Muscle of arm (tissue), 14 donors: ENCODE results near the gene S100A11. TPM values are rescaled to one million over a fixed set of nuclear protein-coding genes. Genes with fewer than 3 reads are reported as not detected.
A peak's percentile ranks its signal among the peaks of the same experiment; 100 is the strongest.
"Not testable (repeated sequence)": the region's sequence is repeated elsewhere in the genome, so short reads cannot be mapped to it uniquely, and the experiment has no call there.

Source experiments
- DNase-seq: peaks from one replicate; pipeline ENCODE4 v3.0.0-alpha.2; 2013
- long read RNA-seq, 11 donors: transcript quantifications; one replicate each; lab custom pipeline, GENCODE V29; 2026
- polyA plus RNA-seq, 12 donors: library from polyadenylated mRNA; unstranded; fragments of 120-200 nt; gene quantifications; one replicate each; pipeline ENCODE4 v1.2.1, GENCODE V29; 2013; ENCODE audit not compliant: insufficient read length in 12 of 12

The S100A11 gene
- polyA plus RNA-seq = 100 to 1,000 TPM in 11 of 12 donors, not detected in 1; 136 to 469 (median 213) TPM
- long read RNA-seq, donor 1, transcript S100A11-201 (3 exons, 594 nt) = major isoform, 287 of 311 reads
- long read RNA-seq, donor 1, partial matches to known transcripts = 24 of 311 reads
- long read RNA-seq, donor 1, other reads (novel, unspliced or antisense) = 0 of 311 reads
- long read RNA-seq, donor 2, transcript S100A11-201 (3 exons, 594 nt) = major isoform, 143 of 159 reads
- long read RNA-seq, donor 2, partial matches to known transcripts = 11 of 159 reads
- long read RNA-seq, donor 2, other reads (novel, unspliced or antisense) = 5 of 159 reads
- long read RNA-seq, donor 3, transcript S100A11-201 (3 exons, 594 nt) = major isoform, 55 of 55 reads
- long read RNA-seq, donor 3, partial matches to known transcripts = 0 of 55 reads
- long read RNA-seq, donor 3, other reads (novel, unspliced or antisense) = 0 of 55 reads
- long read RNA-seq, donor 4, transcript S100A11-201 (3 exons, 594 nt) = major isoform, 56 of 67 reads
- long read RNA-seq, donor 4, partial matches to known transcripts = 11 of 67 reads
- long read RNA-seq, donor 4, other reads (novel, unspliced or antisense) = 0 of 67 reads
- long read RNA-seq, donor 5, transcript S100A11-201 (3 exons, 594 nt) = major isoform, 102 of 117 reads
- long read RNA-seq, donor 5, partial matches to known transcripts = 15 of 117 reads
- long read RNA-seq, donor 5, other reads (novel, unspliced or antisense) = 0 of 117 reads
- long read RNA-seq, donor 6, transcript S100A11-201 (3 exons, 594 nt) = major isoform, 92 of 103 reads
- long read RNA-seq, donor 6, partial matches to known transcripts = 11 of 103 reads
- long read RNA-seq, donor 6, other reads (novel, unspliced or antisense) = 0 of 103 reads
- long read RNA-seq, donor 7, transcript S100A11-201 (3 exons, 594 nt) = major isoform, 106 of 106 reads
- long read RNA-seq, donor 7, partial matches to known transcripts = 0 of 106 reads
- long read RNA-seq, donor 7, other reads (novel, unspliced or antisense) = 0 of 106 reads
- long read RNA-seq, donor 8, transcript S100A11-201 (3 exons, 594 nt) = major isoform, 128 of 133 reads
- long read RNA-seq, donor 8, partial matches to known transcripts = 5 of 133 reads
- long read RNA-seq, donor 8, other reads (novel, unspliced or antisense) = 0 of 133 reads
- long read RNA-seq, donor 9, transcript S100A11-201 (3 exons, 594 nt) = major isoform, 122 of 122 reads
- long read RNA-seq, donor 9, partial matches to known transcripts = 0 of 122 reads
- long read RNA-seq, donor 9, other reads (novel, unspliced or antisense) = 0 of 122 reads
- long read RNA-seq, donor 10, transcript S100A11-201 (3 exons, 594 nt) = major isoform, 87 of 87 reads
- long read RNA-seq, donor 10, partial matches to known transcripts = 0 of 87 reads
- long read RNA-seq, donor 10, other reads (novel, unspliced or antisense) = 0 of 87 reads
- long read RNA-seq, donor 11, transcript S100A11-201 (3 exons, 594 nt) = major isoform, 204 of 220 reads
- long read RNA-seq, donor 11, partial matches to known transcripts = 16 of 220 reads
- long read RNA-seq, donor 11, other reads (novel, unspliced or antisense) = 0 of 220 reads

- peak; percentile 89 for DNase-seq
These were observed at the start of gene S100A11 for GRCh38 chr1:152036267-152037216. Gene S100A11 (minus strand): TSS chr1:152037004. CDS start chr1:152036915, 89 bp downstream.

- no peak for DNase-seq
These were observed 48.0 kb upstream of the S100A11 start for GRCh38 chr1:152084853-152085252.

- DNase-seq = not testable (repeated sequence)
These were observed 44.2 kb upstream of the S100A11 start for GRCh38 chr1:152081026-152081425.

- DNase-seq = not testable (repeated sequence)
These were observed 43.7 kb upstream of the S100A11 start for GRCh38 chr1:152080494-152080893.

GRCh38 chr1:152078831-152079441, 42.1 kb upstream of the S100A11 start:
- DNase-seq = no peak

GRCh38 chr1:152072311-152072710, 35.5 kb upstream of the S100A11 start:
- DNase-seq = no peak

- DNase-seq = no peak
These were observed 34.3 kb upstream of the S100A11 start for GRCh38 chr1:152071123-152071522.

GRCh38 chr1:152067929-152068328, 31.1 kb upstream of the S100A11 start:
- DNase-seq = no peak

GRCh38 chr1:152067150-152067549, 30.3 kb upstream of the S100A11 start:
- DNase-seq = no peak

- DNase-seq = no peak
These were observed 25.1 kb upstream of the S100A11 start for GRCh38 chr1:152061952-152062351.

GRCh38 chr1:152053375-152053774, 16.6 kb upstream of the S100A11 start:
- DNase-seq = no peak

- DNase-seq = peak; percentile 75
These were observed 15.8 kb upstream of the S100A11 start for GRCh38 chr1:152052606-152053005.

GRCh38 chr1:152050886-152051675, 14.3 kb upstream of the S100A11 start:
- DNase-seq = no peak

- DNase-seq = no peak
These were observed 12.7 kb upstream of the S100A11 start for GRCh38 chr1:152049291-152050083.

GRCh38 chr1:152048416-152049009, 11.7 kb upstream of the S100A11 start:
- no peak for DNase-seq

- peak; percentile 69 for DNase-seq
These were observed 11.1 kb upstream of the S100A11 start for GRCh38 chr1:152047730-152048415.

GRCh38 chr1:152047413-152047729, 10.6 kb upstream of the S100A11 start:
- no peak for DNase-seq
